Activated CD4-positive, alpha-beta T cell treated with anti-CD3 and anti-CD28 coated beads, Interleukin-2, Interleukin-4, amounts not matched to agents 100 ng/mL and 50 ng/mL, durations not matched to agents 16 hours and 8 hours (primary cell): ENCODE data around the gene TPGS2.
"Not testable (repeated sequence)": the region's sequence is repeated elsewhere in the genome, so short reads cannot be mapped to it uniquely, and the experiment has no call there.

Experiments
- DNase-seq: peaks from one replicate; pipeline ENCODE4 v3.0.0-alpha.2; 2020; ENCODE audit warnings: low spot score

TPGS2 gene

GRCh38 chr18:36825526-36825925 is 3.3 kb downstream of the TPGS2 start:
- DNase-seq, result no peak

- DNase-seq, result no peak
Observed at GRCh38 chr18:36821681-36822080, 7.1 kb downstream of the TPGS2 start.

GRCh38 chr18:36819621-36820020 is 9.2 kb downstream of the TPGS2 start:
- no peak for DNase-seq

- DNase-seq, result no peak
Observed at GRCh38 chr18:36818652-36819051, 10.2 kb downstream of the TPGS2 start.

GRCh38 chr18:36817039-36817438 is 11.8 kb downstream of the TPGS2 start:
- no peak for DNase-seq

GRCh38 chr18:36816096-36816495 is 12.7 kb downstream of the TPGS2 start:
- DNase-seq, result not testable (repeated sequence)

GRCh38 chr18:36814994-36815393 is 13.8 kb downstream of the TPGS2 start:
- DNase-seq, result no peak

- DNase-seq, result no peak
Observed at GRCh38 chr18:36813824-36814223, 15.0 kb downstream of the TPGS2 start.

- no peak for DNase-seq
Observed at GRCh38 chr18:36813101-36813775, 15.6 kb downstream of the TPGS2 start.

- DNase-seq, result no peak
Observed at GRCh38 chr18:36812678-36813077, 16.1 kb downstream of the TPGS2 start.

GRCh38 chr18:36811955-36812354 is 16.8 kb downstream of the TPGS2 start:
- DNase-seq, result no peak

GRCh38 chr18:36811430-36811829 is 17.4 kb downstream of the TPGS2 start:
- DNase-seq, result no peak

GRCh38 chr18:36809590-36810381 is 19.0 kb downstream of the TPGS2 start:
- DNase-seq, result peak; percentile 68

GRCh38 chr18:36808681-36809080 is 20.1 kb downstream of the TPGS2 start:
- DNase-seq, result no peak

- no peak for DNase-seq
Observed at GRCh38 chr18:36805105-36805504, 23.7 kb downstream of the TPGS2 start.

GRCh38 chr18:36798738-36799473 is 29.9 kb downstream of the TPGS2 start:
- no peak for DNase-seq

GRCh38 chr18:36792634-36793283 is 36.0 kb downstream of the TPGS2 start:
- no peak for DNase-seq

- no peak for DNase-seq
Observed at GRCh38 chr18:36786686-36787085, 42.1 kb downstream of the TPGS2 start.

- DNase-seq, result no peak
Observed at GRCh38 chr18:36783792-36784191, 45.0 kb downstream of the TPGS2 start.

- no peak for DNase-seq
Observed at GRCh38 chr18:36782710-36783109, 46.1 kb downstream of the TPGS2 start.

GRCh38 chr18:36780748-36781147 is 48.1 kb downstream of the TPGS2 start:
- no peak for DNase-seq

- DNase-seq, result no peak
Observed at GRCh38 chr18:36777566-36777965, 51.2 kb downstream of the TPGS2 start.
